NCI-H1436 (cell line): Measurements from ENCODE around the gene SERPINB1.
"Not testable (repeated sequence)": the region's sequence is repeated elsewhere in the genome, so short reads cannot be mapped to it uniquely, and the experiment has no call there.

Experiments
- DNase-seq: peaks from one replicate; lab custom pipeline; 2025; lab: John Stamatoyannopoulos, UW

The SERPINB1 gene

GRCh38 chr6:2817903-2818443, 23.7 kb downstream of the SERPINB1 start:
- no peak for DNase-seq

GRCh38 chr6:2816158-2816557, 25.5 kb downstream of the SERPINB1 start:
- no peak for DNase-seq

GRCh38 chr6:2812695-2813094, 29.0 kb downstream of the SERPINB1 start:
- DNase-seq, result no peak

GRCh38 chr6:2810092-2810671, 31.5 kb downstream of the SERPINB1 start:
- DNase-seq, result no peak

GRCh38 chr6:2809015-2809414, 32.6 kb downstream of the SERPINB1 start:
- DNase-seq, result no peak

GRCh38 chr6:2807342-2808090, 34.1 kb downstream of the SERPINB1 start:
- DNase-seq, result no peak

GRCh38 chr6:2806644-2807043, 35.0 kb downstream of the SERPINB1 start:
- DNase-seq, result no peak

GRCh38 chr6:2805031-2805430, 36.6 kb downstream of the SERPINB1 start:
- DNase-seq, result no peak

GRCh38 chr6:2804516-2804915, 37.1 kb downstream of the SERPINB1 start:
- no peak for DNase-seq

- no peak for DNase-seq
Measured at GRCh38 chr6:2803731-2804429, 37.8 kb downstream of the SERPINB1 start.

GRCh38 chr6:2802521-2803060, 39.1 kb downstream of the SERPINB1 start:
- DNase-seq, result no peak

- not testable (repeated sequence) for DNase-seq
Measured at GRCh38 chr6:2801687-2802086, 40.0 kb downstream of the SERPINB1 start.

- DNase-seq, result no peak
Measured at GRCh38 chr6:2800552-2801316, 40.9 kb downstream of the SERPINB1 start.

- DNase-seq, result no peak
Measured at GRCh38 chr6:2799936-2800527, 41.6 kb downstream of the SERPINB1 start.

GRCh38 chr6:2798586-2799134, 43.0 kb downstream of the SERPINB1 start:
- no peak for DNase-seq

GRCh38 chr6:2797564-2798031, 44.1 kb downstream of the SERPINB1 start:
- no peak for DNase-seq

- DNase-seq, result no peak
Measured at GRCh38 chr6:2796861-2797260, 44.8 kb downstream of the SERPINB1 start.

- no peak for DNase-seq
Measured at GRCh38 chr6:2795956-2796355, 45.7 kb downstream of the SERPINB1 start.

GRCh38 chr6:2795162-2795561, 46.5 kb downstream of the SERPINB1 start:
- no peak for DNase-seq

GRCh38 chr6:2794171-2794730, 47.4 kb downstream of the SERPINB1 start:
- DNase-seq, result no peak
